ENCODE data around the gene NUTF2.
"Not testable (repeated sequence)": the region's sequence is repeated elsewhere in the genome, so short reads cannot be mapped to it uniquely, and the experiment has no call there.

NUTF2 gene

GRCh38 chr16:67861877-67862276, 15.1 kb downstream of the NUTF2 start:
- in situ Hi-C loops (cut with HindIII; ENCODE audit: low sequenced_read_pairs): loop anchor here (5.0 kb wide), 1 partner anchor 40 kb away; no protein-coding TSS in a partner anchor
- no peak for TF ChIP-seq CTCF (IDR thresholded peaks at IDR 0.05; ENCODE audit: low read depth, low read length, missing control alignments)
- DNase-seq (ENCODE audit: low read depth): no peak

GRCh38 chr16:67862623-67863583, 16.2 kb downstream of the NUTF2 start:
- in situ Hi-C loops (cut with HindIII; ENCODE audit: low sequenced_read_pairs): loop anchor here (5.0 kb wide), 1 partner anchor 41 kb away; no protein-coding TSS in a partner anchor
- H3K4me3 ChIP-seq (ENCODE audit: low read depth, low read length): no peak overlapping the region

More at GRCh38 chr16:67861877-67862276, 15.1 kb downstream of the NUTF2 start:
- H3K4me3 ChIP-seq (ENCODE audit: low read depth, low read length): no peak overlapping the region

GRCh38 chr16:67864044-67864443, 17.3 kb downstream of the NUTF2 start:
- in situ Hi-C loops (cut with HindIII; ENCODE audit: low sequenced_read_pairs): loop anchor here (5.0 kb wide), 1 partner anchor 42 kb away; no protein-coding TSS in a partner anchor
- DNase-seq (ENCODE audit: low read depth); H3K4me3 ChIP-seq (ENCODE audit: low read depth, low read length): not testable (repeated sequence)

More at GRCh38 chr16:67862623-67863583, 16.2 kb downstream of the NUTF2 start:
- TF ChIP-seq CTCF (IDR thresholded peaks at IDR 0.05; ENCODE audit: low read depth, low read length, missing control alignments): no peak
- no peak for DNase-seq (ENCODE audit: low read depth)

- no peak overlapping the region for H3K4me3 ChIP-seq (ENCODE audit: low read depth, low read length)
- in situ Hi-C loops (cut with HindIII; ENCODE audit: low sequenced_read_pairs): loop anchor here (5.0 kb wide), 1 partner anchor 42 kb away; no protein-coding TSS in a partner anchor
- TF ChIP-seq CTCF (IDR thresholded peaks at IDR 0.05; ENCODE audit: low read depth, low read length, missing control alignments): no peak
- DNase-seq (ENCODE audit: low read depth): no peak
Observed at GRCh38 chr16:67864594-67864993, 17.9 kb downstream of the NUTF2 start.

- TF ChIP-seq CTCF (IDR thresholded peaks at IDR 0.05; ENCODE audit: low read depth, low read length, missing control alignments): peak; percentile 39
- H3K4me3 ChIP-seq (ENCODE audit: low read depth, low read length): no peak overlapping the region
- DNase-seq (ENCODE audit: low read depth): no peak
- in situ Hi-C loops (cut with HindIII; ENCODE audit: low sequenced_read_pairs): no loop called here
Observed at GRCh38 chr16:67865318-67865717, 18.6 kb downstream of the NUTF2 start.

- DNase-seq (ENCODE audit: low read depth): no peak
- TF ChIP-seq CTCF (IDR thresholded peaks at IDR 0.05; ENCODE audit: low read depth, low read length, missing control alignments): no peak
- in situ Hi-C loops (cut with HindIII; ENCODE audit: low sequenced_read_pairs): no loop called here
- no peak overlapping the region for H3K4me3 ChIP-seq (ENCODE audit: low read depth, low read length)
Observed at GRCh38 chr16:67868290-67868689, 21.6 kb downstream of the NUTF2 start.

GRCh38 chr16:67869653-67870052, 22.9 kb downstream of the NUTF2 start:
- no peak for DNase-seq (ENCODE audit: low read depth)
- TF ChIP-seq CTCF (IDR thresholded peaks at IDR 0.05; ENCODE audit: low read depth, low read length, missing control alignments): no peak
- in situ Hi-C loops (cut with HindIII; ENCODE audit: low sequenced_read_pairs): no loop called here
- no peak overlapping the region for H3K4me3 ChIP-seq (ENCODE audit: low read depth, low read length)
